NCI-H524 treated with DMSO at 0.1 percent for 48 hours (cell line): ENCODE data around the gene ATP2B2.

Experiments
- DNase-seq: peaks from one replicate; lab custom pipeline; 2025; lab: John Stamatoyannopoulos, UW

Gene ATP2B2

GRCh38 chr3:10274601-10275000 lies 230.8 kb downstream of the ATP2B2 start:
- no peak for DNase-seq
